ENCODE data around the gene MRPL52. TPM values are rescaled to one million over a fixed set of nuclear protein-coding genes. Genes with fewer than 3 reads are reported as not detected.
"Not testable (repeated sequence)": the region's sequence is repeated elsewhere in the genome, so short reads cannot be mapped to it uniquely, and the experiment has no call there.

The MRPL52 gene
- total RNA-seq, 1 experiment from 2014 or later, result 89.5 TPM

DNA sequence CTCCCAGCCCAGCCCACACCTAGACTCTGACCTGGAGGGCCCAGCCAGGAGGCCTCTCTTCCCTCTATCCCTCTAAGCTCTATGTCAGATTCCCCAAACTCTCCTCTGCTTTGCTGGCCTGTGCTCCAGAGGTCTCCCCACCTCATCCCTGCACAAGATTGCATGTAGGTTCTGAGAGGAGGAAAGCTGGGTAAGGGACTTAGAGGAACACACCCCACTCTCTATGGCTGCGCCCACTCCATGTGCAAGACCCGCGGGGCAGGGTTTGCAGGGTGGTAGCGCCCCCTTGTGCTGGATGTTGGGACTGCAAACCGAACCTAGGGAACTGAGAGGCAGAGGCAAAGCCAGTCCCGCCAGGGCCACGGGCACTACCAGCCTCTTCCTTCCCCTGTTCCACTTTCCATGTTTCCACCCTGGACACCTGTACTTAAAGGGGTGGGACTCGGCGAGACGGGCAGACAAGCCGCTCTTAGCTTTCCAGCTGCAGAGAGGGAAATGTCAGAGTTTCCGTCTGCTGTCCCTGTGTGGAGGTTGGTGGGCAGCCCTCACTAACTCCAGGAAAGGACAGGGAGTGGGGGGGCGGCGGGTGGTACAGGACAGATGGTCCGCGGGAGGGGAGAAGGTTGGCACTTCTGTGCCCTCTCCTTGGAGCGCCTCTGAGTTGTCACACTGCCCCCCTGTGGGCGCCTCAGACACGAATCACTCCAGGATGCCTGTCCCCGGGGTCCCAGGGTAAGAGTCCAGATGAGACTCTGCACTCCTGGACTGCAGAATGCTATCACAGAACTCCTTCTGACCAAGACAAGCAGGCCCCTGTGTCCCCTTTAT is 23.5 kb downstream of the MRPL52 start:
- ChIA-PET CTCF (interaction anchor here (0.6 to 4.9 kb wide), 3 partner anchors 10 to 30 kb away, joined by 4 to 50 read pairs (median 4); no protein-coding TSS in a partner anchor), POLR2A (no interaction called here)
- H3K27me3 ChIP-seq (ENCODE audit: control insufficient read depth, insufficient read depth, low read length), result no peaks in the 10 kb centered on the region
- intact Hi-C loops (cut with micrococcal nuclease; ENCODE audit: unreplicated experiment) (loop anchor here (2.0 to 10.0 kb wide), 2 partner anchors 30 to 198 kb away; no protein-coding TSS in a partner anchor), in situ Hi-C loops (cut with HindIII; ENCODE audit: low pct_unique_long_range_greater_than_20kb, low sequenced_read_pairs) (no loop called here)
- TF ChIP-seq SIN3A (IDR thresholded peaks at IDR 0.05; ENCODE audit: borderline replicate concordance, insufficient read depth, low read depth, low read length) (no peak), TCF7L2 (IDR thresholded peaks at IDR 0.05; ENCODE audit: low read depth, low read length) (no peak)
- TF ChIP-seq, protein P1, sequence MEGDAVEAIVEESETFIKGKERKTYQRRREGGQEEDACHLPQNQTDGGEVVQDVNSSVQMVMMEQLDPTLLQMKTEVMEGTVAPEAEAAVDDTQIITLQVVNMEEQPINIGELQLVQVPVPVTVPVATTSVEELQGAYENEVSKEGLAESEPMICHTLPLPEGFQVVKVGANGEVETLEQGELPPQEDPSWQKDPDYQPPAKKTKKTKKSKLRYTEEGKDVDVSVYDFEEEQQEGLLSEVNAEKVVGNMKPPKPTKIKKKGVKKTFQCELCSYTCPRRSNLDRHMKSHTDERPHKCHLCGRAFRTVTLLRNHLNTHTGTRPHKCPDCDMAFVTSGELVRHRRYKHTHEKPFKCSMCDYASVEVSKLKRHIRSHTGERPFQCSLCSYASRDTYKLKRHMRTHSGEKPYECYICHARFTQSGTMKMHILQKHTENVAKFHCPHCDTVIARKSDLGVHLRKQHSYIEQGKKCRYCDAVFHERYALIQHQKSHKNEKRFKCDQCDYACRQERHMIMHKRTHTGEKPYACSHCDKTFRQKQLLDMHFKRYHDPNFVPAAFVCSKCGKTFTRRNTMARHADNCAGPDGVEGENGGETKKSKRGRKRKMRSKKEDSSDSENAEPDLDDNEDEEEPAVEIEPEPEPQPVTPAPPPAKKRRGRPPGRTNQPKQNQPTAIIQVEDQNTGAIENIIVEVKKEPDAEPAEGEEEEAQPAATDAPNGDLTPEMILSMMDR (IDR thresholded peaks at IDR 0.05), result peak; percentile 89
- TF ChIP-seq, protein P2, sequence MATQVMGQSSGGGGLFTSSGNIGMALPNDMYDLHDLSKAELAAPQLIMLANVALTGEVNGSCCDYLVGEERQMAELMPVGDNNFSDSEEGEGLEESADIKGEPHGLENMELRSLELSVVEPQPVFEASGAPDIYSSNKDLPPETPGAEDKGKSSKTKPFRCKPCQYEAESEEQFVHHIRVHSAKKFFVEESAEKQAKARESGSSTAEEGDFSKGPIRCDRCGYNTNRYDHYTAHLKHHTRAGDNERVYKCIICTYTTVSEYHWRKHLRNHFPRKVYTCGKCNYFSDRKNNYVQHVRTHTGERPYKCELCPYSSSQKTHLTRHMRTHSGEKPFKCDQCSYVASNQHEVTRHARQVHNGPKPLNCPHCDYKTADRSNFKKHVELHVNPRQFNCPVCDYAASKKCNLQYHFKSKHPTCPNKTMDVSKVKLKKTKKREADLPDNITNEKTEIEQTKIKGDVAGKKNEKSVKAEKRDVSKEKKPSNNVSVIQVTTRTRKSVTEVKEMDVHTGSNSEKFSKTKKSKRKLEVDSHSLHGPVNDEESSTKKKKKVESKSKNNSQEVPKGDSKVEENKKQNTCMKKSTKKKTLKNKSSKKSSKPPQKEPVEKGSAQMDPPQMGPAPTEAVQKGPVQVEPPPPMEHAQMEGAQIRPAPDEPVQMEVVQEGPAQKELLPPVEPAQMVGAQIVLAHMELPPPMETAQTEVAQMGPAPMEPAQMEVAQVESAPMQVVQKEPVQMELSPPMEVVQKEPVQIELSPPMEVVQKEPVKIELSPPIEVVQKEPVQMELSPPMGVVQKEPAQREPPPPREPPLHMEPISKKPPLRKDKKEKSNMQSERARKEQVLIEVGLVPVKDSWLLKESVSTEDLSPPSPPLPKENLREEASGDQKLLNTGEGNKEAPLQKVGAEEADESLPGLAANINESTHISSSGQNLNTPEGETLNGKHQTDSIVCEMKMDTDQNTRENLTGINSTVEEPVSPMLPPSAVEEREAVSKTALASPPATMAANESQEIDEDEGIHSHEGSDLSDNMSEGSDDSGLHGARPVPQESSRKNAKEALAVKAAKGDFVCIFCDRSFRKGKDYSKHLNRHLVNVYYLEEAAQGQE (IDR thresholded peaks at IDR 0.05; ENCODE audit: insufficient read depth in 1 of 2, low read depth in 2 of 2, low read length in 1 of 2), result no peak
- H3K27ac ChIP-seq (ENCODE audit: low read length), result peak overlapping the region; percentile 63; the same call in 1 of the 2 replicates
- no peaks in the 10 kb centered on the region for H3K36me3 ChIP-seq (ENCODE audit: control insufficient read depth, insufficient read depth, low read length)
- DNase-seq (ENCODE audit: low read depth, low spot score), result no peak
- no peaks in the 10 kb centered on the region for H3K9me3 ChIP-seq (ENCODE audit: control insufficient read depth, insufficient read depth, low read depth, low read length)
- peak overlapping the region; percentile 33 to 69 for H3K4me3 ChIP-seq (ENCODE audit: low read depth in 2 of 2, low read length in 2 of 2)
- no TSS peak for BruUV-seq (replicated peaks)
- peak; percentile 95 for ATAC-seq
- H3K4me1 ChIP-seq (ENCODE audit: control insufficient read depth, insufficient read depth, low read length), result no peaks in the 10 kb centered on the region

DNA sequence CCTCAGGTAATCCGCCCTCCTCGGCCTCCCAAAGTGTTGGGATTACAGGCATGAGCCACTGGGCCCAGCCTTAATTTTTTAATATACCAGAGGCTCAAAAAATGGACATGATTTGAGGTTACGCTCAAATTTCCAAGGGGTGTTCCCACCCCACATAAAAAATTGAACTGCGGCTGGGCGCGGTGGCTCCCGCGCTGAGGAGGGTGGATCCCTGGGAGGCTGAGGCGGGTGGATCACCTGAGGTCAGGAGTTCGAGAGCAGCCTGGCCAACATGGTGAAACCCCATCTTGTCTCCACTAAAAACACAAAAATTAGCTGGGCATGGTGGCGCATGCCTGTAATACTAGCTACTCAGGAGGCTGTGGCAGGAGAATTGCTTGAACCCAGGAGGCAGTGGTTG is 24.6 kb downstream of the MRPL52 start:
- in situ Hi-C loops (cut with HindIII; ENCODE audit: low pct_unique_long_range_greater_than_20kb, low sequenced_read_pairs); ATAC-seq; BruUV-seq (replicated peaks); H3K27ac ChIP-seq (ENCODE audit: low read length); H3K27me3 ChIP-seq (ENCODE audit: control insufficient read depth, insufficient read depth, low read length); H3K4me1 ChIP-seq (ENCODE audit: control insufficient read depth, insufficient read depth, low read length); H3K4me3 ChIP-seq (ENCODE audit: low read depth in 2 of 2, low read length in 2 of 2); H3K36me3 ChIP-seq (ENCODE audit: control insufficient read depth, insufficient read depth, low read length); DNase-seq (ENCODE audit: low read depth, low spot score); H3K9me3 ChIP-seq (ENCODE audit: control insufficient read depth, insufficient read depth, low read depth, low read length): not testable (repeated sequence)
- intact Hi-C loops (cut with micrococcal nuclease; ENCODE audit: unreplicated experiment), result loop anchor here (10.0 kb wide), 1 partner anchor 199 kb away; no protein-coding TSS in a partner anchor
- ChIA-PET CTCF (interaction anchor here (0.7 to 4.9 kb wide), 2 partner anchors 31 to 217 kb away, joined by 9 to 50 read pairs; no protein-coding TSS in a partner anchor), POLR2A (interaction anchor here (0.5 kb wide), 1 partner anchor 28 kb away, joined by 6 read pairs; no protein-coding TSS in a partner anchor)
